ENCODE measurements around the gene QPRT.

GRCh38 chr16:29696881-29697331, 17.9 kb downstream of the QPRT start:
- TF ChIP-seq EZH2phosphoT487 (IDR thresholded peaks at IDR 0.05) = no peak
- TF ChIP-seq EZH2 (IDR thresholded peaks at IDR 0.05) = no peak
- TF ChIP-seq CTCF (IDR thresholded peaks at IDR 0.05) = no peak
